NCI-H1092 (cell line): ENCODE measurements around the gene AGAP1.
"Not testable (repeated sequence)": the region's sequence is repeated elsewhere in the genome, so short reads cannot be mapped to it uniquely, and the experiment has no call there.

ENCODE experiments used
- DNase-seq: peaks from one replicate; lab custom pipeline; 2025; lab: John Stamatoyannopoulos, UW

The AGAP1 gene

DNA sequence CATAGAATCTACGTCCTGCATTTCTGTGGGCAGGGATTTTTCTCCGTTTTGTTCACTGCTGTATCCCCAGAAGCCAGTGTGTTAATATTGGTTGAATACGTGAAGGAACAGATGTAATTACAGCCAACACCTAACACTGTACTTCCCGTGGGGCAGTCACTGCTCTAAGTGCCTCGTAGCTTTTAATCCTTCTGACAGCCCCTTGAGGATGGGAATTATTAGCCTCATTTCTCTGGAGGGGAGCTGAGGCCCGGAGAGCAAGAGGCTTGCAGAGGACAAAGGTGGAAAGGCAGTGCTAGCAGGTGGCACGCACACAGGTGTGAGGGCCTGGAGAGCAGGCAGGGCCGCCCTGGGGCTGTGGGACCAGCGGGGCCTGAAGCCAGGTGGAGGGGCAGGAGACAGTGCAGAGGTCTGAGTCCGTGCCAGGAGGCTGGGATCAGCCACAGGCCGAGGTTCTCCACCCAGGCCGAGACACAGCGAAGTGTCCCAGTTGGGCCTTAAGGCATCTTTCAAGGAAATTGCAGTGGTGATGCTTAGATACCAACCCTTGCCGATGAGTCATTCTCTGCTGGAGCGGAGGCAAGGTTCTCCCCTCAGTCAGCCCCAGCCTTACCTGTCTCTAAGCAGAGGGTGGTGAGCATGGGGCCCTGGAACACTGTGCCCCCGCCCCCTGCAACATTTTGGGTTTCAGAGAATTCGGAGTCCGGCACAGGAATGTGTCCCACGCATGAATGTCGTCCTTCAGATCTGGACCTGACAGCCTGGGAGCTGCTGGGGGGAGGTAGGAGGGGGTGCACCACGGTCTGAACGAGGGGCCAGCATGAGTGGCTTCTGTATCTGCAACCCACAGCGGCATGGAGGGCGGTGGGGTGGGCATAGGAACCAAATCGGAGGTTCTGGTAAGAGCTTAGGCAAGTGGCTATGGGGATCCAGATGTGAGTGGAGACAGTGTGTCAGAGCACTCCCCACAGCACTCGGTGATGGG lies 551.7 kb downstream of the AGAP1 start:
- no peak for DNase-seq

DNA sequence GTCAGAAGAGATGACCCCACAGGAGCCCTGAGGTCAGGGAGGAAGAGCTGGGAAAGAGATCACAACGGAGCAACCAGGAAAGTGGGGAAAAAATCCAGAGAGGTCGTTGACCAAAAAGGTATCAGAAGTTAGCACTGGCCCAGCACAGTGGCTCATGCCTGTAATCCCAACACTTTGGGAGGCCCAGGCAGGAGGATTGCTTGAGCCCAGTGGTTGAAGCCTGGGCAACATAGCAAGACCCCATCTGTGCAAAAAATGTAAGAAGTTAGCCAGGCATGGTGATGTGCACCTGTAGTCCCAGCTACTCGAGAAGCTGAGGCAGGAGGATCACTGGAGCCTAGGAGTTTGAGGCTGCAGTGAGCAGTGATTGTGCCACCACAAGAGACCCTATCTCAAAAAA lies 552.9 kb downstream of the AGAP1 start:
- no peak for DNase-seq

DNA sequence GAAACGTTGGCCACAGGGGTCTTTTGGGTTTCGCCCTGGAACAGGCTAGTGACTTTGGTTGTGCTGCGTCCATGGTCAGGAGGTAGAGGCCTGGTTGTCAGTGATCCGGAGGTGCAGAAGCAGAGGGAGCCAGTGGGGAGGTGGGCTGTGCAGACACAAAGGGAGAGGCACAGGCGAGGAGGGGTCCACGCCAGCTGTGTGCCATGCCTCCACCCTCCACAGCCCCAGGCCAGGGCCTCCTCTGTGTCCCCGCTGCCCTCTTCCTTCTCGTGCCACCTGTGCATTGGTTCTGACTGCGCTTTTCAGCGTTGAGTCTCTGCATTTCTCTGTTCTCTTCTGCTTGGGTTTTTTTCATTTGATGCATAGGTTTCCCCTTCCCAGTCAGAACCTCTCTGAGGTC lies 553.3 kb downstream of the AGAP1 start:
- no peak for DNase-seq

DNA sequence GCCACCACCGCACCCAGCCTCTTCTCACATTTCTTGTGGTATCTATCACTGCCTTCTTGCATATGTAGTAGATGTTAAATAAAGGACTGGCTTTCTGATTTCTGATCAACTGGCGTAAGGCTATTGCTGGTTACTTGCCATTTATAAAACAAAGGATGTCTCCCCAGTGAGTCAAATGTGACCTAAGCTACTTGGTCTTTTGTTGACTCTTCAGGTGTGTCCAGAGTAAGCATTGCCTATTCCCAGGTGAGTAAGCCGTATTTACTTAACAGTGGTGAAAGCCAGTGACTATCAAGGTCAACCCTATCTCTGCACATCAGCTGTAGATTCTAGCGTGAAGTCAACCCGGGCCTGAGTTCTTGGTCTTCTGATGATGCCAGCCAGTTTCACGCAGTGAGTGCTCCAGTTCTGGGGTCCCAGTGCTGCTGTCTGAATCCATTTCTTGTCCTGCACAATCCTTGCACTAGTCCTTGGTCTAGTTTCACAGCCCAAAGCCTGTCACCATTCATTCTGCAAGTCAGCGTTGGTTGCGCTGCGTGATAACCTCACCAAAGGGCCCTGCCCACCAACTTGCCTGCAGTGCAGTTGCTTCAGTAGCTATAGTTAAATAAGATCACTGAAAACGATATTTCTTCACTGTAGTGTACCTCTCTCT lies 554.2 kb downstream of the AGAP1 start:
- DNase-seq: no peak

DNA sequence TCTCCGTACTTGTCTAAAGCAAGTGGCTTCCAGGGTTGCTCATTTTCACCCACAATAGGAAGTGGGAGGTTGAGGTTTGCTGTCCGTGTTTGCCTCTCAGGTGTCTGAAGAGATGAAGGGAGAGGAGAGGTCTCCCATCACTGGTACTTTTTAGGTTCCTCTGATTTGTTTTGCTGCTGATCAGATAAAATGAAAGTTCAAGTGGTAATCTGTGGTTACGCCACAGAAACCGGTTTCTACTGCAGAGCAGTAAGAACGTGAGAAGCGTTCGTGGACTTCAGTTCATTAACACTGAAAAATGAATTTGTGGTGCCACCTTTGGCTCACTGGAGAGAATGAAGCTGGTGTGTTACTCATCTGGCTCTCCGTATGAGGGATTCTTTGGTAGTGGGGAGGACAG lies 556.1 kb downstream of the AGAP1 start:
- DNase-seq: no peak

DNA sequence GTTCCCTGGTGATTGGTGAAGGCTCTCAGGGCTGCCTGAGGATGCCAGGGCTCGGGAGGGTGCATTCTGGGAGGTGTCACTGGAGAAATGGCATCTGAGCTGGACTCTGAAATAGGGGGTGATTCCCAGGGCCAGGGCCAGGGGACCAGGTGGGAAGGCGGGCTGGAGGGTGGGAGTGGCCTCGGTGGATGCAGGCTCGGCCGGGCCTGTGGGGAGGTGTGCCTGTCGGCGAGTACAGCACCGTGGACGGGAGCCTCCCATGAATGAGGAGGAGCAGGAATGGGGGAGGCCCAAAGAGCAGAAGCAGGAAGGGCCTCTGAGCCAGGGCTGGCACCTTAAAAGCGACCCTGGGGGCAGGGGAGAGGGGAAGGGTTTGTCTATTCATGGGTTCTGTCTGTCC lies 557.5 kb downstream of the AGAP1 start:
- DNase-seq: no peak

DNA sequence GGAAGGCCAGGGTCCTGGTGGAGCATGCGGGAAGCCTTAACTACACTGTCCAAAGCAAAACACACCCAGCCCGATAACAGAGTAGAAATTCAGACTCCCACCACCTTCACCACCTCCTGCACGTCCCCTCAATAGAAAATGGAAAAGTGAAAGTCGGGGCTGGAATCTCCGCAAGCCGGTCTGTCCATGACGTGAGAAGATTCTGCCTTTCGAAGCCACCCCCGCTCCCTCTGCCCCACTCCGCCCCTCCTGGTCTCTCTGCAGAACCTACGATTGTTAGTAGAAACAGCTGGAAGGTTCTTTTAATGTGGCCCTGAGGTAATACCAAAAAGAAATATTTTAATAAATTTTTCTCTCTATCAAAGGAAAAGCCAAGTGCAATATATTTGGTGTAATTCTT lies 558.0 kb downstream of the AGAP1 start:
- no peak for DNase-seq

DNA sequence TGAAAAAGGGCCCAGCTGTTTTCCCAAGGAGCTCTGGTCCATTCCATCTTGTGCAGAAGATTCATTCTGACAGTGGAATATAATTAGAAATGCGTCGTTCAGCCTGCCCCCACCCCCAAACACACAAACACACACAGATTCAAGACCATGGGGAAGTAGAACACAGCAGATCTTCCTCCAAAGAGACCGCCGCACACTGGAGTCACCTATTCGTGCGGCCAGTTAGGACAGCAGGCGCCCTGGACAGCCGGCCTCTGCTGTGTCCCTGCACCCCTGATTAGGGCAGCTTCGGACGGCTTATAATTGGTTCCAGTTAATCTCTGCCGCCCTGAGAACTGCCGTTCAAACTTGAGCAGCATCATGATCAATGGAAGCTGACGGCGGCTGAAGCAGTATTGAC lies 558.4 kb downstream of the AGAP1 start:
- no peak for DNase-seq

DNA sequence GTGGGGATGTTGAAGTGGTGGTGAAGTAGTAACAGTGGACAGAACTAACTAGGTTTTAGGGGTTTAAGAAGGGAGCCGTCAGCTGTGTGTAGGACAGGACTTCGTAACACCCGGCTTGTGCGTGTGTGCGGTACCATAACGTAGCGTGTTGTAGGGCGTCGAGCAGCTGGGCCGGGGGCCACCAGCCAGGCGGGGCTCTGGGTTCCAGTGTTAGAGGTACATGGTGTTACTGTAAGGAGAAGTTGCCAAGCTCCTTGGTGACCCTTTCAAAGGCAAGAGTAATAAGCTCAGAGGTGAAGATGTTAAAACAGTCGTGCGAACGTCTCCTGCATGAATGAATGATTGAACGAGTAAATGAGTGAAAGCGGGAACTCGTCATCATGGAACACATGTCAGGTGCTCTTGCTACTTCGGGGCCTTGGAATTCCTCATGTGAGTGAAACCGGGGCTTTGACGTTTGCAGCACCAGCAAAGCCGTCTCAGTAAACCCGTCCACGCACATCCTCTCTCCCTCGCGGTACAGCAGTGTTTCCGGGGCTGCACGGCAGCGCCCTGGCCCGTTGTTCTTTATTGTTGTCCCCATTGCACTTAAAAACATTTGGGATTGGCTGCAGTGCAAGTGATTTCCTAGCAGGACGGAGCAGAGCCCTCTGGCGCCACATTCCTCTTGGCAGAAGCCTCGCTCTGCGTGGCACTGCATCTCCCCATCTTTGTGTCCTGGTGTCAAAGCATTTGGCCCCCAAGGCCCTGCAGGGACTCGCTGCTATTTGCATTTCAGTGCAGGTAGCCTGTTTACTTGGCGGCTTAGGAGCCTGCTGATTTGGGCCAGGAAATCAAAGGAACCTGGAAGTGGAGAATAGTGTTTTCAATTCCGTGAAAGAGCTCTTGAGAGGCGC lies 559.3 kb downstream of the AGAP1 start:
- no peak for DNase-seq

DNA sequence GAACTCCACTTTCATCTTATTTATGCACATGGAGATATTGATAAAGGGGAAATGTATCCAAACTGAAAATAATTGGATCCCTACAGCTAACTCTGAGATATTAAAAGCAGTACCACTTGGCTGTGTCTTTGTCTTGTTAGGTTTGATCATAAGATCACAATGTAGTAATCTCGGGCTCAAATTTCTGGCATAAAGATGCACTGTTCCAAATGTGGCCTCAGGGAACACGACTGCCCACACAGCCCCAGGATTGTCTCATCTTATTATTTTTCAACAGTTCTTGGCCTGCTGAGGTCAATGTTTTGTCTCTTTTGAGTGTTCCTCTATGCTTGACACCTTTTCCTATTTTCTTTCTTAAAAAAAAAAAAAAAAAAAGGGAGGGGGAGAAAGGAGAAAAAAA lies 560.3 kb downstream of the AGAP1 start:
- DNase-seq: no peak

DNA sequence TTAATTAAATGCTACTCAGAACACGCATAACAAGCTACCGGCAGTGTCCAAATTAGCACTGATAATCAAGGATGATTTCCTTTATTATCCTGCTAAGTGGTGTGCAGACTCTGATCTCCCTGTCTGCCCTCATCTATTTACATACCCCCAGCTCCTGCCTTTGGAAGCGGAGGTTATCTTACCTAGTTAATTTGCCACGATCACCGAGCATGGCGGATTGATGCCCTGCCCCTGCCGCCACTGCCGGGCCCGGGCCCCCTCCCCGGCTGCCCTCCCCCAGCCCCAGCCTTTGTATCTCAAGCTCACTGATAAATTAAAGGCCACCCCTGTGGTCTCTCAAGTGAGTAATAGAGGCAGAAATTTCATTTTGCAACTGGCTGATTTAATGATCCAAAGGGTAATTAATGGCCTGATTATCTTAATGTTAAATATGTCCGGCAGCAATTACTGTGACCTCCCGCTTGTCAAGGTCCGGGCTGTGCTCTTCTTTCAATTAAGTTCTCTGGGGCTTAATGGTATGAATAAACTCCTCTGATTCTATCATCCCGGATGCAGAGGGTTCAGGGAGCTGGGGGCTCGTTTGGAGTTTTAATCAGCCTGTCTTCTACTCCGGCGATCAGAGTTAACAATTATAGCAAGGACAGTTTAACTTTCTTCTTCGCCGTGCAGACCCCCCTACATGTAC lies 560.9 kb downstream of the AGAP1 start:
- no peak for DNase-seq

DNA sequence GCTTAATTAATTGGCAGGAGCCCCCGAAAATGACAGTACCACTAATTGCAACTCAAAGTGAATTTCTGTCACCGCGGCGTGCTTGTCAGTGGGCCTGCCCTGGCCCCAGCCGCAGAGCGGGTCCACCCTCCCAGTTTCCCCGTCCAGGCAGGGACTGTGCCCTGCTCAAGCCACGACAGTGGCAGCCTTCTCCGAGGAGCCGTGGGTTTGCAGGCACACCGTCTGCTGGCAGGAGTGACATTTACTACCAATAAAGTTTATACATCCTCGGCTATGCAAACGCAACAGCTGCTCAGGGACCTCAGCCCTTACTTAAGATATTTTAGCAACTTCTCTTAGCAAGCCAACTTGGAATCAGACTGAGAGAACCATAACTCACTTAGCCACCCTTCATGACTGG lies 561.6 kb downstream of the AGAP1 start:
- no peak for DNase-seq

DNA sequence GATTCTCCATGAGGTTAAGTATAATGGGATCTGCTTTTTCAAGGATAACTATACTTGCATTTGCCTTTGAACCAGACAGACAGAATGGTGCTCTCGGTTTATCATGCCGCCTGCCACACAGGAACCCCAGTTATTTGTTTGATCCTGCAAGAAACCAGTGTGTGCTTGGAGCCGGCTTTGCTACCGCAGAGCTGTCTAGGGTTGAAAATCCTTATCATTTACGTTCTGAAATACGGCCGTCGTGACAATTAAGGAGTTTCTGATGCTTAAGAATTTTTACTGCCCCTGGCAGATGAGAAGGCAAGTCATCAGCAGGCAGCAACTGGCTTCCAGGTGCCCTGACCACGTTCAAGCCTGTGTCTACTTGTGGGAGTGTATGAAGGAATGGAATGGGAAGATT lies 562.3 kb downstream of the AGAP1 start:
- no peak for DNase-seq

DNA sequence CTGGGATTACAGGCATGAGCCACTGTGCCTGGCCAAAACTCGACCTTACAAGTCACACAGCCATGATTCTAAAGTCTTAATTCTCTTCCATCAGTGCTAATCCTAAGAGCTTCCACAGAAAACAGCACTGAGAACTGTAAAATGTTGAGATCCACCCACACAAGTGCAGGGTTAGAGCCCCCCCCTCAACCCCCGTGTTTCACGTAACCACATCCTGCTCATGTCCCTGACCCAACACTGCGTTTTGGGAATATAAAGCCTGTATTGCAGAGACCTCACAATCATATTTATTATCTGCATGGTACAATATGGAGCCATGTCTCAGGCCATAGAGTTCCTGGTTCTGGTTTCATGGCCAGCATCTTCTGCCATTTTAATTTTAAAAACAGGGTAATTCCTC lies 563.5 kb downstream of the AGAP1 start:
- no peak for DNase-seq

DNA sequence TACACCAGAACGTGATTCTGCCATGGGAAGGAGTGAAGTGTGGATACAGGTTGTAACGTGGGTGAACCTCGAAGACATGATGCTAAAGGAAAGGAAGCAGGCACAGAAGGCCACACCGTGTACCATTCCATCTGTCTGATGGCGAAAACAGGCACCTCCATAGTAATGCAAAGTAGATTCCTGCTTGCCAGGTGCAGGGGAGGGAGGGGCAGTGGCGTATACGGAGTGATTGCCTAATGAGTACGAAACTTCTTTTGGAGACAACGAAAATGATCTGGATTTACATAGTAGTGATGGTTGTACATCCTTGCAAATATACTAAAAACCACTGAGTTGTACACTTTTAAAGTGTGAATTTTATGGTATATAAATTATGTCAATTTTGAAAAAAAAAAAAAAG lies 567.7 kb downstream of the AGAP1 start:
- DNase-seq: no peak

DNA sequence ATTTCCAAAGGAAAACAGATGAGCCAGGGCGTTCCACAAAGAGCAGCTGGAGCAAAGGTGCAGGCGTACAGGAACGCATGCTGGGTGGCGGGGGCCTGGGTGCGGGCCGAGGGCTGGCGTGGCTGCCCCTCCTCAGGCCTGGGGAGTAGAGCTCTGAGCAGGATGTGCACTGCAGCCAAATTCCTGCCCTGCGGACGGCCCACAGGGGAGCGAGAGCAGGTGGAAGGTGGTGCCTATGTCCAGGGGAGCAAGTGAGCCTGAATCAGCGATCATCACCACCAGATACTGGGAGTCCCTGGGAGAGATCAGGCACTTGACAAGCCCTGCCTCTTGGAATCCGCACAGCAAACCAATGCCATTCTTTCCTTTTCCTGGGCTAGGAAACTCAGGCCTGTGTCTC lies 568.1 kb downstream of the AGAP1 start:
- DNase-seq: no peak

DNA sequence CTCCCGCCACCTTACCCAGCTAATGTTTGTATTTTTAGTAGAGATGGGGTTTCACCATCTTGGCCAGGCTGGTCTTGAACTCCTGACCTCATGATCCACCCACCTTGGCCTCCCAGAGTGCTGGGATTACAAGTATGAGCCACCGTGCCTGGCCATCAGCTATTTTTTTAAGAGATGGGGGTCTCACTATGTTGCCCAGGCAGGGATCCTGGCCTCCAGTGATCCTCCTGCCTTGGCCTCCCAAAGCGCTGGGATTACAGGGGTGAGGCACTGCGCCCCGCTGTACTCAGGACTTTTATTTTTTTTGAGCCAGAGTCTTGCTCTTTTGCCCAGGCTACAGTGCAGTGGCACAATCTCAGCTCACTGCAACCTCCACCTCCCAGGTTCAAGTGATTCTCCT lies 569.0 kb downstream of the AGAP1 start:
- not testable (repeated sequence) for DNase-seq

DNA sequence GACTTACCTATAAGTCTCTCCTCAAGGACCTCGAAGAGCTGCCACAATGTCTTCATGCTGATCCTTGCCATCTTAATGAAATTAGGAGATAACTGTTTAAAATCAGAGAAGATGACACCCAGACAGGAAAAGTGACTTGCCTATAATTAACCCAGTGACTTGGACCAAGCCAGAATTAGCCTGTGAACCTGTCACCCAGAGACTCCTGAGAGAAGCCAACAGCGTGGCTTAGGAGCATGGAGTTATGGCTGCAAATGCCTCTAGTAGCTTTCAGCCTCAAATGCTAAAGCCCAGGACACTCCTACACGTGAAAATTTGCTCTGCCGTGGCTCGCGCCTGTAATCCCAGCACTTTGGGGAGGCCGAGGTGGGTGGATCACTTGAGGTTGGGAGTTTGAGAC lies 570.2 kb downstream of the AGAP1 start:
- DNase-seq: no peak

DNA sequence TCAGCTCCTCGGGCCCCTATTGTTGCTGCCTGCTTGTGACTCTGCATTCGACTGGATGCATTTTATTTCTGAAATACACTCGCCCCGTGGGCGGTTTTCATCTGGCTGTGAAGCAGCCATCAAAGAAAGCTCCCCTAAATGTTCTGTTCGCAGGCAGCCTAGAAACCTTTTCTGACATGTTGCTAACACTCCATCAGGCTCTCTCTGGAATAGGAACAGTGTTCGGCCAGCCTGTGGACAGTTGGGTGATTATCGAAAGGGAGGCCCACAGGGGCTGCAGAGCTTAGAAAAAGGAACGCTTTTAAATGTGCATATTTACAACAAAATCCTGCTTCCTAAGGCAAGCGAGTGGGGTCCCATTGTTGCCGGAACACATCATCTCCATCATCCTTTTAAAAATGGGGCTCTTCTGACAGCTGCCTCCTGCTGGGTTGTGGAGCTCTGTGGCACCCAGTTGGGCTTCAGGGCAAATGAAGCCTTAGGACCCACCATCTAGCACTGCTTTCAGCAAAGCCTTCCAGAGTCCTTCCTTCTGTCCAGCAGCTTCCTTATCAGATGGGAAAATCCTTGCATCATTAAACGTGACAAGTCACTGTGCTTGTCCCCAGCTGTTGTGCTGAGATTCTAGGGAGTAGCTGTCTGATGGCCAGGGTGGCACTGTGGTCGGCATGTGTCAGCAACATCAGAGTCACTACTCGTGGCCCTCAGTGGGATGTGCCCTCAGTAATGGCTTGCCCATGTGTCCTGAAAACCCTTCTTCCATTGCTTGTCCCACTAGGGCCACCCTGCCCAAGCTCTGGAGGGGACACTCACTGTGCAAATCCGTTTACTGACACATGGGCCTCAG lies 571.7 kb downstream of the AGAP1 start:
- DNase-seq: no peak

DNA sequence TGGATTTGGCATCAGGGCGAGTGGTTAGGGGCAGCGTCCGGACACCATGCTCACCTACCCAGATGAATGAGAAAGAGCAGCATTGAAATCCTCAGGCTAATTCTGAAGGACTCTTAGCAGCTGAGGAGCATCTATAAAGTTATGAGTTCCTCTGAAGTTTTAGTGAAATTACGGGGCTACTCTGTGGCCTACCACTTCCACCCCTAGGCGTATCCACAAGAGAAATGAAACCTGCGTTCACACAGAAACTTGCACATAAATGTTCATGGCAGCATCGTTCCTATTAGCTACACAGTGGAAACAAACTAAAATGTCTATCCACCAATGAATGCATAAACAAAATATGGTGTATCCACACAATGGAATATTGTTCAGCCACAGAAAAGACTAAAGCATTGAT lies 576.4 kb downstream of the AGAP1 start:
- no peak for DNase-seq

DNA sequence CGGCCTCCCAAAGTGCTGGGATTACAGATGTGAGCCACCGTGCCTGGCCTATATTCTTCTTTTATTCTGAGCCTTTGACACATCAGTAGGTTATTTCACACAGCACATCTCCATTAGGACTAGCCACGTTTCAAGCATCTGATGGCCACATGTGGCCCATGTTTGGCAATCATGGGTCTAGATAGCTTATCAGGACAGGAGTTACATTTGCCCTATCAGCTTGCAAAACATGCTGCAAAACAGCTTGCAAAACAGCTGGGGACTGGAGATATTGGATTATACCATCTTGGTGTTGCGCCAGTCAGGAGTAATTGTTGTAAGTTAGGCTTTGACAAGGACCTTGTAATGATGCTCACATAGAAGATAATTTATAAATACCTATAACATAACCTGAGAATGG lies 579.4 kb downstream of the AGAP1 start:
- DNase-seq: no peak
